ENCODE data around the gene CXCL16. TPM values are rescaled to one million over a fixed set of nuclear protein-coding genes. Genes with fewer than 3 reads are reported as not detected.
"Not testable (repeated sequence)": the region's sequence is repeated elsewhere in the genome, so short reads cannot be mapped to it uniquely, and the experiment has no call there.

The CXCL16 gene
- total RNA-seq, 4 donors from 2014 or later, result 1.2 to 2.1 (median 1.4) TPM

DNA sequence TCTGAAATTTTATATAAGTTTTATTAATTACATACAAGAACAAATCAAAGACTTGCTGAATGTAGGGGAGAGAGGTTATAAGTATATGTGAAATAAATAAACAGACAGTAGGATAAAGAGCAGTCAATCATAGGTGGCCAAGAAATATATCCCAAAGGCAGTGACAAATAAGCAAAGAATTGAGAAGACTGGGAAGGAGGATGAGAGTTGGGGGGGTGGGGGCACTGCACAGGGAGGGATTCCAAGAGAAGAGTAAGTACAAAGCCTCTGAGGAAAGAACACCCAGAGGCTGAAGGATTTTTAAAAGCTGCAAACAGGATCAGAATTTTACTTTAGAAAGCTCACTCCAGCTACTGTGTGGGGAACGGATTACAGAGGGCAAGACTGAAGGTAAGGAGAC is 38.6 kb downstream of the CXCL16 start:
- H3K27me3 ChIP-seq, result no peaks in the 10 kb centered on the region
- peaks cover 0 to 4% of the 10 kb centered on the region in 2 donors for H3K36me3 ChIP-seq
- ATAC-seq (no peak), DNase-seq (no peak)
- no peak overlapping the region for H3K27ac ChIP-seq
- TF ChIP-seq, protein P1, sequence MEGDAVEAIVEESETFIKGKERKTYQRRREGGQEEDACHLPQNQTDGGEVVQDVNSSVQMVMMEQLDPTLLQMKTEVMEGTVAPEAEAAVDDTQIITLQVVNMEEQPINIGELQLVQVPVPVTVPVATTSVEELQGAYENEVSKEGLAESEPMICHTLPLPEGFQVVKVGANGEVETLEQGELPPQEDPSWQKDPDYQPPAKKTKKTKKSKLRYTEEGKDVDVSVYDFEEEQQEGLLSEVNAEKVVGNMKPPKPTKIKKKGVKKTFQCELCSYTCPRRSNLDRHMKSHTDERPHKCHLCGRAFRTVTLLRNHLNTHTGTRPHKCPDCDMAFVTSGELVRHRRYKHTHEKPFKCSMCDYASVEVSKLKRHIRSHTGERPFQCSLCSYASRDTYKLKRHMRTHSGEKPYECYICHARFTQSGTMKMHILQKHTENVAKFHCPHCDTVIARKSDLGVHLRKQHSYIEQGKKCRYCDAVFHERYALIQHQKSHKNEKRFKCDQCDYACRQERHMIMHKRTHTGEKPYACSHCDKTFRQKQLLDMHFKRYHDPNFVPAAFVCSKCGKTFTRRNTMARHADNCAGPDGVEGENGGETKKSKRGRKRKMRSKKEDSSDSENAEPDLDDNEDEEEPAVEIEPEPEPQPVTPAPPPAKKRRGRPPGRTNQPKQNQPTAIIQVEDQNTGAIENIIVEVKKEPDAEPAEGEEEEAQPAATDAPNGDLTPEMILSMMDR (IDR thresholded peaks at IDR 0.05 in 4 of 5, conservative IDR thresholded peaks at IDR 0.05 in 1 of 5), result no peak
- intact Hi-C loops (cut with DNase I; ENCODE audit: low total_unique reads), result no loop called here
- no peaks in the 10 kb centered on the region for H3K9me3 ChIP-seq
- in situ Hi-C loops (cut with MboI; ENCODE audit: low sequenced_read_pairs in 4 of 4), result no loop called here
- peaks cover 13 to 15% of the 10 kb centered on the region in 2 donors for H3K4me1 ChIP-seq
- no peak overlapping the region for H3K4me3 ChIP-seq

DNA sequence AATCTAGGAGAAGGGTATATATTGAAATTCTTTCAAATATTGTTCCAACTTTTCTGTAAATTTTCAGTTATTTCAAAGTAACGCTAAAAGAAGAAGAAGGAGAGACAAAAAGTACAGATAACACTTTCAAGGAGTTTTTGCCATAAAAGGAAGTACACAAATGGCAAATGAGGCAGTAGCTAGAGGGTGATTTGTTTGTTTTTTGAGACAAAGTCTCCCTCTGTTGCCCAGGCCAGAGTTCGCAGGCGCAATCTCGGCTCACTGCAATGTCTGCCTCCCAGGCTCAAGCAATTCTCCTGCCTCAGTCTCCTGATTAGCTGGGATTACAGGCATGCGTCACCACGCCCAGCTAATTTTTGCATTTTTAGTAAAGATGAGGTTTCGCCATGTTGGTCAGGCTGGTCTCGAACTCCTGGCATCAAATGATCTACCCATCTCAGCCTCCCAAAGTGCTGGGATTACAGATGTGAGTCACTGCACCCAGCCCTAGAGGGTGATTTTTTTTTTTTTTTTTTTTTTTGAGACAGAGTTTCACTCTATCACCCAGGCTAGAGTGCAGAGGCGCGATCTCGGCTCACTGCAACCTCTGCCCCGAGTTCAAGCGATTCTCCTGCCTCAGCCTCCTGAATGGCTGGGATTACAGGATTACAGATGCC is 40.2 kb downstream of the CXCL16 start:
- ATAC-seq; H3K36me3 ChIP-seq; H3K9me3 ChIP-seq; H3K27me3 ChIP-seq; H3K4me3 ChIP-seq; DNase-seq; in situ Hi-C loops (cut with MboI; ENCODE audit: low sequenced_read_pairs in 4 of 4); intact Hi-C loops (cut with DNase I; ENCODE audit: low total_unique reads); H3K27ac ChIP-seq: not testable (repeated sequence)
- H3K4me1 ChIP-seq, result peaks cover 10 to 15% of the 10 kb centered on the region in 2 donors

DNA sequence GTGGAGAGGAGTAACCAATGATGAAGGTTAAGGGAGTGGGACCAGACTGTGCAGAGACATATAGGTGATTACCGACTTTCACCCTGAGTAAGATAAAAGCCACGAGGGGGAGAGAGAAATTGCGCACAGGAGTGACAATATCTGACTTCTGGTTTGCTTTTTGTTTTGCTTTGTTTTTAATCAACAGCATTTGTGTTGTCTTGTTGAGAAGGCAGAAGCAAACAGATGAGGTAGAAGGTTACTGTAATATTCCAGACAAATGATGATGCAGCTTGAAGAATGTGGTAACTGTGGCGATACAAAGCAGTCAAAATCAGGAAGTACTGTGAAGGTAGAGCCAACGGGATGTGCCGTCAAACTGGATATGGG is 43.3 kb downstream of the CXCL16 start:
- DNase-seq (no peak), ATAC-seq (no peak)
- in situ Hi-C loops (cut with MboI; ENCODE audit: low sequenced_read_pairs in 4 of 4), result no loop called here
- Histone ChIP-seq H3K4me1 (no peaks in the 10 kb centered on the region), H3K4me3 (no peak overlapping the region), H3K36me3 (peaks cover 0 to 4% of the 10 kb centered on the region in 2 donors), H3K27ac (no peak overlapping the region), H3K27me3 (no peaks in the 10 kb centered on the region), H3K9me3 (no peaks in the 10 kb centered on the region)
- TF ChIP-seq, protein P1 (IDR thresholded peaks at IDR 0.05 in 4 of 5, conservative IDR thresholded peaks at IDR 0.05 in 1 of 5), result no peak
- TF ChIP-seq POLR2A (IDR thresholded peaks at IDR 0.05), result no peak
- intact Hi-C loops (cut with DNase I; ENCODE audit: low total_unique reads), result no loop called here

DNA sequence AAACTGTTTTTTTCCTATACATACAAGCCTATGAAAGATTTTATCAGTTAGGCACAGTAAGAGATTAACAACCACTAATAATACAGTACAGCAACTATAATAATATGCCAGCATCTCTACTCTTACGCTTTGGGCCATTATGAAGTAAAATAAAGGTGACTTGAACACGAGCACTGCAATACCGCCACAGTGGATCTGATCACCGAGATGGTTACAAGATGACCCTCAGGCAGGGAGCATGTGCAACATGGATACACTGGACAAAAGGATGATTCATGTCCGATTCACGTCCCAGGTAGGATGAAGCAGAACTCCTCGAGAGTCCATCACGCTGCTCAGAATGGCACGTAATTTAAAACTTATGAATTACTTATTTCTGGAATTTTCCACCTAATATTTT is 46.3 kb downstream of the CXCL16 start:
- no peaks in the 10 kb centered on the region for H3K27me3 ChIP-seq
- H3K4me1 ChIP-seq, result no peaks in the 10 kb centered on the region
- H3K36me3 ChIP-seq, result peaks cover 0 to 16% of the 10 kb centered on the region in 2 donors
- DNase-seq (no peak), ATAC-seq (no peak)
- H3K9me3 ChIP-seq, result no peaks in the 10 kb centered on the region
- H3K4me3 ChIP-seq, result no peak overlapping the region
- intact Hi-C loops (cut with DNase I; ENCODE audit: low total_unique reads), result no loop called here
- no peak overlapping the region for H3K27ac ChIP-seq
- in situ Hi-C loops (cut with MboI; ENCODE audit: low sequenced_read_pairs in 4 of 4), result no loop called here
- TF ChIP-seq, protein P1 (IDR thresholded peaks at IDR 0.05 in 4 of 5, conservative IDR thresholded peaks at IDR 0.05 in 1 of 5), result no peak
- TF ChIP-seq POLR2A (IDR thresholded peaks at IDR 0.05), result no peak

DNA sequence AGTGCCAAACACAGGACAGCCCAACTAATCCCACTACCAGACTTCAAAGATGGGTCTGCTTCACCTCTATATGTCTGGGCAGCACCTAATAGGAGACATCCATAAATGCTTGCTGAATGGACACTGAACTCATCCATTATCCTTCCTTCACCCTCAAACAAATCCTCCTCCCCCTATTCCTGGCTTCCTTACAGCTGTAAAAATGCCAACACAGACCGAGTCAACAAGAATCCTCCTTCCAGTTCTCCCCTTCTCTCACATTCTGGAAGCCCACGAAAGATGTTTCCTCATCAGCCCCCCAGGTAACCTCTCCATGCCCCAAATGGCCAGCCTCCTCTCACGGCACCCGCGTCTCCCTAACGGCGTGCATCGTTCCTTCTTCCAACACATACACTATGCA is 48.0 kb downstream of the CXCL16 start:
- ATAC-seq (no peak), DNase-seq (no peak)
- Histone ChIP-seq H3K9me3 (no peaks in the 10 kb centered on the region), H3K4me3 (no peak overlapping the region), H3K36me3 (peaks cover 0 to 12% of the 10 kb centered on the region in 2 donors), H3K4me1 (no peaks in the 10 kb centered on the region), H3K27ac (no peak overlapping the region), H3K27me3 (no peaks in the 10 kb centered on the region)
- in situ Hi-C loops (cut with MboI; ENCODE audit: low sequenced_read_pairs in 4 of 4) (no loop called here), intact Hi-C loops (cut with DNase I; ENCODE audit: low total_unique reads) (no loop called here)
- TF ChIP-seq, protein P1 (IDR thresholded peaks at IDR 0.05 in 4 of 5, conservative IDR thresholded peaks at IDR 0.05 in 1 of 5), result no peak
- no peak for TF ChIP-seq POLR2A (IDR thresholded peaks at IDR 0.05)

Measured in gastrocnemius medialis (tissue), 4 donors.